ENCODE measurements around the gene GLCCI1.
"Not testable (repeated sequence)": the region's sequence is repeated elsewhere in the genome, so short reads cannot be mapped to it uniquely, and the experiment has no call there.

Gene GLCCI1

DNA sequence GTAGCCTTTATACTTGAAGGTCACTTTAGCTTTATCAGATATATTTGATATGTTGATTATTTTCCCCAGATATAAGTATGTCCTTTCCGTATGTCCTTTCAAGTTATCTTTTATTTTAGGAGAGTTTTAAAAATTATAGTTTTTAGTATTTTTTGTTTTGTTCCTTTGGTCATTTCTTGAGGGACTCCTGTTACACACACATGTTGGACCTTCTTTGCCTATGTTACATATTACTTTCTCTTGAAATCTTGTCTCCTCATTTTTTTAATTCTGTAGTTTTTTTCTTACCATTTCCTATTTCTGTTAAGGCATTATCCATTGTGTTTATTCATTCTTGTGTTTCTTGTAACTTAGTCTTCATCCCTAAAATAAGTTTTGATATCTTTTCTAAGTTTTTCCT is 23.9 kb downstream of the GLCCI1 start:
- no peak for DNase-seq

DNA sequence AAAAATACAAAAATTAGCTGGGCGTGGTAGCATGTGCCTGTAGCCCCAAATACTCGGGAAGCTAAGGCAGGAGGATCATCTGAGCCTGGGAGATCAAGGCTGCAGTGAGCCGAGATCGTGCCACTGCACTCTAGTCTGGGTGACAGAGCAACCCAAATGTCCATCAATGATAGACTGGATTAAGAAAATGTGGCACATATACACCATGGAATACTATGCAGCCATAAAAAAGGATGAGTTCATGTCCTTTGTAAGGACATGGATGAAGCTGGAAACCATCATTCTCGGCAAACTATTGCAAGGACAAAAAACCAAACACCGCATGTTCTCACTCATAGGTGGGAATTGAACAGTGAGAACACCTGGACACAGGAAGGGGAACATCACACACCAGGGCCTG is 26.8 kb downstream of the GLCCI1 start:
- not testable (repeated sequence) for DNase-seq

DNA sequence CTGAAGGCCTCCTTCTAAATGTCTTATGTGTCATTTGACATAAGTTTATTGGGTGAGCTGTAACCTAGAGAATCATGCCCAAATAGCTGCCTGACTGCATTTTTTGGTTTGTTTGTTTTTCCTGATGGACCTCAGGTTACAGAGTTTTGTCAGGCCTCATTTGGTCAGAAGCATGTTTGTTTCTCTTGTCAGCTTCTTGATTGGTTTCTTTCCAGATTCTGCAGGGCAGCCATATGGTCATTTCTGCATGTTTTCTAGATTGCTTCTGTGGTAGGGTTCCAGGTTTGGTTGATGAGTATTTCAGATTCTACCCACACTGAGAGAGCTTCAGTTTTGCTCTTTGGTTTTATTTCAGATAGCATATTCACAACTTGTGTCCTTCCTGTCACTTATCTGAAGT is 28.0 kb downstream of the GLCCI1 start:
- DNase-seq, result no peak

DNA sequence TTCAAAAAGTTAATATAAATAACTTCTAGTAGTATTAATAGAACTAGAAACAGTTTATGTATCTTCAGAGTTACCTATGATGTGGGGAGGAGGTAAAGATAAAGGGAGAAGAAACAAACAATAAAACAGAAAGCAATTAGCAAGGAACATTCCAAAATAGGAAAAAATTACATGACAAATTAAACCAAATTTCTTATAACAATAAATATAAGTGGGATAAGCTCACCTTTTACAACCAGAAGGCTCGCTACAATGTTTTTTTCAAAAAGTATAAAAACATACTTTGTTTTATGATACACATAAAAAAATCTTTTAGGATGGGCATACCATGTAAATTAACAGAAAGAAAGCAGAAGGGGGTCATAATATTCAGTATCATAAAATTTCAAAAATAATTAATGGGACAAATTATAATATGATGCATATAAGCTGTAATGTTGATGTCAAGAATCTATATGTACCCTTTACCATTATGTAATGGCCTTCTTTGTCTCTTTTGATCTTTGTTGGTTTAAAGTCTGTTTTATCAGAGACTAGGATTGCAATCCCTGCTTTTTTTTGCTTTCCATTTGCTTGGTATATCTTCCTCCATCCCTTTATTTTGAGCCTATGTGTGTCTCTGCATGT is 31.8 kb downstream of the GLCCI1 start:
- no peak for DNase-seq

DNA sequence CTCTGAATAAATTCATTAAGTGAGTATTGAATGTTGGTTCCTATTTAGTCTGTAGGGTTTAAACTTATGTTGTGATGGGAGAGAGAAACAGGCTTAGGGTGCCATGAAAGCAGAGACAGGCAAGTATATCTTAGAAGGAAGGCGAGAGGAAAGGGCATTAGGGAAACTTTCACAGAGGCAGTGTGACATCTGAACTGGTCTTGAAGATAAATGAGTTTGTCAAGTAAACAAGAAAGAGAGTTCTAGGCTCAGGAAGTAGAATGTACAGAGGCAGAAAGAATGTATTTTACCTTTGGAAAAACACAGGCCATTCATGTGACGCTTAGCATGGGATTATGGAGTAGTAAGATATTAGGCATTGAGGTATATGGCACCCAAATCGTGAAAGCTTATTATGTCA is 34.5 kb downstream of the GLCCI1 start:
- no peak for DNase-seq

DNA sequence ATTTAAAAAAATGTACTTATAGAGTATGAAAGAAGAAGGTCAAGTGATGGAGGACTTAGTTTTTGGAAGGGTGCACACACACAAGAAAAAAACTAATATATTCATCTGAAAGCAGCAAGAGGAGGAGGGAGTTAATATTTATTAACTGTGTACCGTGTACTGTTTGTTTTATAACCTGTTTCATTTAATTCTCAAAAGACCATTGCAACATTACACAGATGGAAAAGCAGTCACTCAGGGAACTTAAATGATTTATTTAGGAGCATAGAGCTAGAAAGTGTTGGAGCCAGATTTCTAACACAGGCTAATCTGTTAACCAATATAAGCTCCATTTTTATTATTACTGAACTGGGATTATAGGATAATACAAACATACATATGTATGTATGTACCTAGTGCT is 36.7 kb downstream of the GLCCI1 start:
- no peak for DNase-seq

DNA sequence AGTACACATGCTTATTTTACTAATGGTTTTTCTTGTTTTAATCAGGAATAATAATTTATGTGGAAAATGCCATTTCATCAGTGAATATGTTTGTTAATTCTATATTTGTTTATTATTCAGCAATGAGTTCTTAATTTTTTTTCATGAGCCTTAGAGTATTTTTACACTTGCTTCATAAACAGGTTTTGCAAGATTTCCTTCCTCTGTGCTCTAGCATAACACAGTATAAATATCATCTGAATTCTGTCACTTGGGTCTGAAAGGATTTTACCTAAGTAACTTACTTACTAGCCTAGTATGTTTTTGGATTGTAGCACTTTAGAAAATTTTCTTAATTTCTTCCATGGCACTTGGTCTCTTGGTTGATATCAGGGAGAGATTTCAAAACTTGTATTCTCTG is 45.8 kb downstream of the GLCCI1 start:
- DNase-seq, result no peak

DNA sequence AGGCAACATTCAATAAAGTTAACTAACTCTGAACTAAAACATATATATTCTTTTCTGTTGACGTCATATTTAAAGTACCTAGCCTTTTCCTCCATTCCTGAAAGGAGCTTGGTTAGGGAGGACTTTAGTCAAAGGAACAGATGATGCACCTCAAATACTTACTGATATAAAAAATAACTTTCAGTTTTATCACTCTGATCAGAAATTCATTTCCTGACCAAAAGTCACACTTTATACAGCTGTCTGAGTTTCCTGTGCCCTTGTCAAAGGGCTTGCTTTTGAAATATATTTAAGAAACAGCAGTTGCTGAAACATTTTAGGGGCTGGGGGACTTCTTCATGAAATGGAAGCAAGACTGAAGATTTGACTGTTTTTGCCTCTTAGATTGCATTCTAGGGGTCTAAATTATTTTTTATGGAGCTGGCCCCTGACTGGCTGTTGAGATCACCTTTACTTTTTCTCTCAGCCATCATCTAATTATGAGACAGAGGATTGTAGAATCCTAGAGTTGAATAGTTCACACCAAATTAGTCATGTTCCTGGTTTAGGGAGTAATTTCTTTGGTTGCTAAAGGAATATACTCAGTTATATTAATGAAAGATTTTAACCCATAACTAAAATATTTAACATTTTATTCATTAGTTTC is 46.6 kb downstream of the GLCCI1 start:
- no peak for DNase-seq

DNA sequence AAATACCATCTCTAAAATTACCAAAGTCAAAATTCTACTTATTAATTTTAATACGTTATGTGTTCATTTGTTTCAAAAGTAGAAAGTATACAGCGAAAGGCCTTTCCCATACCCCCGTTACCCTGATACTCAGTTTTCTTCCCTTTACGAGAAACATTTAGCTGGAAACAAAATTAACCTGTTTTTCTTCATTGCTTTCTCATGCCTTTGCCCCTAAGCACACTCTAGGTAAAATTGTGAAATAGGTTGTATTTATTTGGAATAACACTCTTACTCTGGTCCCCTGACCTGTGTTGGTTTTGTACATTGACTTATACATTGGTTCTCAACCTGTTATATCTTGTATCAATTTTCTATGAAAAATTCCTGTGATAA is 47.1 kb downstream of the GLCCI1 start:
- no peak for DNase-seq

DNA sequence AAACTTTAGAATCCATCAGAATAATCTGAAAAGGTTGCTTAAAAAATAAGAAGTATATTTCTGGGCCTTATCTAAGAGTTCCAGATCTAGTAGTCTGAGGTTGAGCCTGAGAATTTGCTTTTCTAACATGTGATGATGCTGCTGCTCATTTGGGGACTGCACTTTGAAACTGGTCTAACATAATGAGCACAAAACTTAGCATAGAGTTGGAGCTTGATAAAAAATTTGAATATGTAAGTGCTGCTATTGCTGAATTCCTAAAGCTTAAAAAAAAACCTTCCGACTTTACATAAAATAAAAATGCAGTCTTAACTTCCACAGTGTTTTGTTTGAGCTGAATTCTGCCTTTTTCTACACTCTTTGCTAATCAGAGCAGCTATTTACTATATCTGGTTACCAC is 48.8 kb downstream of the GLCCI1 start:
- DNase-seq, result no peak

DNA sequence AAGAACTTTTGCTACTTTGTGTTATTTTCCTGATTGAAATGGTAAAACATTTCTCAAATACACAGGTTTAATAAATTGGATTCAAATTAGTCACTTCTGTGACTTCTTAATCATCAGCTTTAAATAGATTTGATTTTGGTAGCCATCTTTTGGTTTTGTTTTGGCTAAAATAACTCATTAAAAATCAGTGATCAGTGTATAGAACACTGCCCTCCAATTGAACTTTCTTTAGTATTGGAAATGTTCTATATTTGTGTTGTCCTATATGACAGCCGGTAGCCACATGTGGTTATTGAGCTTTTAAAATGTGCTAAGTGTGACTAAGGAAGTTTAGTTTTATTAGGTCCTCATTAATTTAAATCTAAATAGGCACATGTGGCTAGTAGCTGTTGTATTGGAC is 50.4 kb downstream of the GLCCI1 start:
- no peak for DNase-seq

DNA sequence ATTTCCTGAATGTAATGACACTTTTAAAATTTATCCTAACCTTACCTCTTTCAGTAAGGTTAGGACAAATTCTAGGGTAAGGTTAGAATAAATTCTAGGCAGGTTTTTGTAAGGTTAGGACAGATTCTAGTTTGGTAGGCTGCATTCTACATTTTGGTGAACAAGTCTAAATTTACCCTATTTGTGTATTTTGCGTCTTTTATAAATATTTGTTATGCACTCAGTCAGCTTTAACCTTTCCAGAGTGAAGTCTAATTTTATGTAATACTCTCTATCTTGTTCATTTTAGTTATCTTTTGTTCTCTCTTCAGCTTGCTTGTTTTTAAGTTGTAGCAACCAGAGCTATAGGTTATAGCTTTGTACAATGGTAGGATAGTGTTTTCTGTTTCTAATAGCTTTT is 54.0 kb downstream of the GLCCI1 start:
- no peak for DNase-seq

DNA sequence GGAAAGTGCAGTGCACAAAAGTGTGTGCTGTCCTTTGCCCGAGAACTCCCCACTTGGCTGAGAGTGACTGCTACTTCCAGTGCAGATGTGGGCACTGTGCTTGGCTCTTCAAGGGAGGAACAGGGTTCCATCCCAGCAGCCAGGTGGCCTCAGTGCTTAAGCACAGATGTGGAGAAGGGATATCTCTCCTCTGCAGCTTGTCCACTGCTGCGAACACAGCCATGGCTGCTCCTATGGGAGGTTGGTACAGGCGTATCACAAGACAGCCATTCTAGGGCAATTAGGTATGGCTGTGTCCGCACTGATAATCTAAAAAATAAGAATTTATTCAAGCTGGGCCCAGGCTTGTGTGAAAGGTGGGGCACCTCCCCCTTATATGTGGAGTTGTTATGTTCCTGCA is 66.6 kb downstream of the GLCCI1 start:
- no peak for DNase-seq

DNA sequence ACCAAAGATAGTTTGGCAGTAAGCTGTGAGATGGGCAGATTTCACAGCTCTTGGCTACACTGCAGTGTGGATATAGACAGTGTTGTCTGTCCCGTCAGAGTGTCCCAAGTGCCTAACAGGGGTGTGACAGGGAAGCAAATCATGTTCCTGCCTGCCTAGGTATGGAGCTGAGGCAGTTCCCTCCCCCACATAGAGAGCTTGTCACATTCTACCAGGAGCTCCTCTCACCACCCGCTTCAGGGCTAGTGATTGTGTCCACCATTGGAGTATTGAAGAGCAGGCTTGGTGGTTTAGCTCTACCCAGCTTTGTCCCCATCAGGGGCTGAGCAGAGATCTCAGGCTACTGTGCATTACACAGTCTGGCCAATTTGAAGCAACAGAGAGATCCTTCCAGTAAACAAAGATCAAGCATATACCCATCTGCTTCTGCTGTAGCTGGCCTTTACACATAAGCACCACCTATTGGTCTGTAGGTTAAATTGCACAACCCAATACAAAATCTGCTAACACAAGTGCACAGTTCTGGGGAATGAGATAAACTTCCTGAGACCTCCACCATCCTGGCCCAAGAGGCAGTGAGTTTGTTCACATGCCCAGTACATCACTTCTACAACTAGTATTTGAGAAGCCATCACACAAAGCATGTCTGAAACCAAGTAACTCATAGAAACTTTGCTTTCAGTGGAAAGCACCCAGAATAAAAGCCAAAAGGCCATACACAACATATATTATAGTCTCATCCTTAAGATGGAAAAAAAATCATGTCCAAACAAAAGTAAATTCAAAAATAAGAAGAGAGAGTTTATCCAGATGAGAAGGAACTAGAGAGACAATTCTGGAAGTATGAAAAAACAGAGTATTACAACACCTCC is 67.3 kb downstream of the GLCCI1 start:
- peak; percentile 23 for DNase-seq

DNA sequence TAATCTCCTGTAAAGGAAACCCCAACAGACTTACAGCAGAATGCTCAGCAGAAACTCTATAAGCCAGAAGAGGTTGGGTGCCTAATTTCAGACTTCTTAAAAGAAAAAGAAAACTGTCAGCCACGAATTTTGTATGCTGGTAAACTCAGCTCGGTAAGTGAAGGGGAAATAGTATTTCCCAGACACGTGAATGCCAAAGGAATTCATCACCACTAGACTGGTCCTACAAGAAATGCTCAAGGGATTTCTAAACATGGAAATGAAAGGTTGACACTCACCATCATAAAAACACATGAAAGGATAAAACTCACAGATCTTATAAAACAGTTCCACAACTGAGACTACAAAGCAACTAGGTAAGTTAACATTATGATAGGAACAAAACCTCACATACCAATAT is 68.6 kb downstream of the GLCCI1 start:
- DNase-seq, result no peak

DNA sequence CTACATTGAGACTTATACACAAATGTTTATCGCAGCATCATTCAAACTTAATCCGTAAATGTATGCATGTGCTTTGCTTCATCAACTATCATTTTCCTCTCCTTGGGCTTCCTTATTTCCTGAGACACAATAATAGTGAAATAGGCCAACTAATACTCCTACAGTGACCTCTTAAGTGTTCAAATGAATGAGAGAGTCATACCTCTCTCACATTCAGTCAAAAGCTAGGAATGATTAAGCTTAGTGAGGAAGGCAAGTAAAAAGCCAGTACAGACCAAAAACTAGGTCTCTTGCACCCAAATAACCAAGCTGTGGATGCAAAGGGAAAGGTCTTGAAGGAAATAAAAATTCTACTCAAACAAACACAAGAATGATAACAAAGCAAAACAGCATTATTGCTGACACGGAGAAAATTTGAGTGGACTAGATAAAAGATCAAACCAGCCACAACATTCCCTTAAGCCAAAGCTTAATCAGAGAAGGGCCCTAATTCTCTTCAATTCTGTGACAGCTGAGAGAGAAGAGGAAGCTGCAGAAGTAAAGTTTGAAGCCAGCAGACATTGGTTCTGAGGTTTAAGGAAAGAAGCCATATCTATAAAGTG is 72.3 kb downstream of the GLCCI1 start:
- DNase-seq, result no peak

DNA sequence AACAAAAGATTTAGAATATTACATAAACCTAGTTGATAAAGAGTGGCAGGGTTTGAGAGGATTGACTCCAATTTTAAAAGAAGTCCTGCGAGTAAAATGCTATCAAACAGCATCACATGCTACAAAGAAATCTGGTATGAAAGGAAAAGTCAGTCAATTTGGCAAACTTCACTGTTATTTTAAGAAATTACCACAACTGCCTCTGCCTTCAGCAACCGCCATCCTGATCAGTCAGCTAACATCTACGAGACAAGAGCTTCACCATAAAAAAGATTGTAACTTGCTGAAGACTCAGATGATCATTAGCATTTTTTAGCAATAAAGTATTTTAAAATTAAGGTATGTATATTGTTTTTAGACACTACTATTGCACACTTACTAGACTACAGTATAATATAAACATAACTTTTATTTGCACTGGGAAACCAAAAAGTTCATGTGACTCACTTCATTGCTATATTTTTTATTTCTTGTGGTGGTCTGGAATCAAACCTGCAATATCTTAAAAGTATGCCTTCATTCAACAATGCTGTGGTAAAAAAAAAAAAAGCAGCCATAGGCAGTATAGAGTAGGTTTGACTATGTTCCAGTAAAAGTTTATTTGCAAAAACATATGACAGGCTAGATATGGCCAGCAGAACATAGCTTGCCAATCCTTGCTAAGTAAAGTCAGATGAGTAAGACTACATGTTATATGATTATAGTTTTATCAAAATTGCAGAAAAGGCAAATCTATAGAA is 74.4 kb downstream of the GLCCI1 start:
- no peak for DNase-seq

DNA sequence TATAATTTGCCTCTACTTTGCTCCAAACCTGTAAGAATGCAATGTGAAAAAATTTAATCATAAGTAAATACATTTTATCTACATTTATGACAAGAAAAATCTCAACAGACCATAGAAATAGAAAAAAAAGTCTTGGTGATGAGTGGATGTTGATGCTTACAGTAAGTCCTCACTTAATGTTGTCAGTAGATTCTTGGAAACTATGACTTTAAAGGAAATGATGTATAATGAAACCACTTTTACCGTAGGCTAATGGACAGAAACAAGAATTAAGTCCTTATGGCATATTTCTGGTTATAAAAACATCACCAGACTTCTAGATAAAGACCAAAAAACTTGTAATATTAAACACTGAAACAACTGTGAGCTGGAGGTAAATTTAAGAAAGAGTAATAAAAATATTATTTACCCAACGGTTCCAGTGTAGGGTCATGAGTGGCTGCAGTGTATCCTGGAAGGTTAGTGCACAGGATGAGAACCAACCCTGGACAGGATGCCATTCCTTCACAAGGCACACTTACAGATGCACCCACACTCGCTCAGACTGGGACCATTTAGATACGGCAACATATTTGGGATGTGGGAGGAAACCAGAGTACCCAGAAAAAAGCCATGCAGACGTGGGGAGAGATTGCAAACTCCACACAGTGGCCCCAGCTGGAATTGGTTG is 76.3 kb downstream of the GLCCI1 start:
- DNase-seq, result no peak

DNA sequence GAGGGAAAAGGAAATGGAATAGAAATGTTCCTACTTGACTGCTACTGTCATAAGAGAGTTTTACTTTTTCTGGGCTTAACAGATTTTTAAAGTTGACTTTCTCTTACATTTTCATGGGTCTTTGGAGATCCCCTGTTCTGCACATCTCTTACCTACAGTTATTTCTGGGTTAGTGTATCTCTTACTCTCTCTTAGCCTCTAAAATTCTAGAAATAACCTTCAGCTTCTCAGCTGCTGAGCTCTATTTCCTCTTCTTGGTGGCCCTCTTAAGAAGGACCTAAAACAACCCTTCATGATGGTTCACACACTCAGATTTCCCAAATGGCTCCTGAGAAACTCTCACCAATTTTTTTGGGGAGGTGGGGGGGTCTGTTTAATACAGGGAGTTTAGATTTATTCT is 79.5 kb downstream of the GLCCI1 start:
- DNase-seq, result not testable (repeated sequence)

DNA sequence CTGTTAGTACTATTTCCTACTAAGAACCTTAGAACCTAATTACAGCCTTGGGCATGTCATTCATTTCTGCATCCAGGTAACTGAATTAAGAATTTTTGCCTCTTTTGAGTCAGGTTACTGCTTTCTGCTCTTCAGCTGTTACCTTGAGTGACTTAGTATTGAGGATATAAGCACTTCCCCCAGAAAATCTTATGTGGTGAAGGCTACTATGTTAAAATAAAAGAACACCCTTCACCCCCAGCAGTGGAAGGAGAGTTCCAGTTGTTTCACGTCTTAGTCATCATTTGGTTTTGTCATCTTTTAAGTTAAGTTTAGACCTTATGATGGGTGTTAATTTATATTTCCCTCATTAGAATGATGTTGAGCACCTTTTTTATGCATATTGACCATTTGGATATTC is 82.8 kb downstream of the GLCCI1 start:
- no peak for DNase-seq

DNA sequence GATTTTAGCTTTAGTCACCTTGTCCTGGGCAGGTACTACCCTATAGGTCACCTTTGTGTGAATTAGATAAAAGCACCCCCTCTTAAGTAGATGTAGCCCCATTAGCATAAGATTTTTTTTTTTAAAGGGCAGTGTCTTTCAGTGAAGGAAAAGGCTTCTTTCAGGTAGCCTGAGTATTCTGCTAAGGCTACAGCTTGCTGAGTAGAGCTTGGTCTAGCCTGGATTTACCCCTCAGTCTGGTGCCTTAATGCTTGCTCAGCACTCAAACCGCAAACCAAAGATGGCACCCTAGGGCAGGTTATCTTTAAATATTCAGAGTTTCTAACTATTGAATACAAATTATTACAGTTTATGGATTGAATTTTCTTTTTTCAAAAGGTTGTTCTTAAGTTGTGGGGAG is 83.4 kb downstream of the GLCCI1 start:
- DNase-seq, result no peak

DNA sequence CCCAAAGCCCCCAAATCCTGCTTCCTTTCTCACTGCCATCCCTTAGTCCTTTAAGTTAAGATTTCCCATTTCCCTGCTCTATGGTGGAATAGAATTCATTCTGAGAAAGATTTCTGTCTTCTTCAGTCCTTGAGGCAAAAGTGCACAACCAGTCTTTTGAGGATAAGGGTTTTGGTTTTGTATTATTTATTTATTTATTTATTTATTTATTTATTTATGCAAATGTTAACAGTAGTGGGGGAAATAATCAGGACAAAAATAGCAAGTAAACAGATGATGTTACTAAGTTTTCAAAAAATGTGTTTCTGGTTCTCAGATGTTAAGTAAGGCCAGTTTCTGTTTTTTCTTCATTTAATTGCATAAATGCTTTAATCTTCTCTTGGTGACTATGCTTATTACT is 84.2 kb downstream of the GLCCI1 start:
- DNase-seq, result no peak

DNA sequence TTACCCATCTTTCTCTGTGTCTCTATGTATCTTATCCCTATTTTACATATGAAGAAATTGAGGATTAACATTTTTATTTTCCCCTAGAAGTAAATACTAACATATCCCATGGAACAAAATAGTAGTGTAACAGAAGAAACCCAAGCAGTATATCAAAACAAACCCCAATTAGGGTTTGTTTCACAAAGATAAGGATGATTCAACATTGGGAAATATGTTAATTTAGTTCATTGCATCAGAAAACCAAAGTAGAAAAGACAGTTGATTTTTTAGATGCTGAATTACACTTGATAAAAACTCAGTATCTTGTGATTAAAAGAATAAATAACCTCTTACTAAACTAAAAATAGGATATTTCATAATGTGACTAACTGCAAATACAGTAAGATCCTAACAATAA is 87.8 kb downstream of the GLCCI1 start:
- no peak for DNase-seq

Data from NCI-H226 (cell line).